NCI-H446 (cell line): Measurements from ENCODE around the gene ASTN2.

Source experiments
- DNase-seq, 2 experiments: peaks; one replicate each; lab custom pipeline; 2025; lab: John Stamatoyannopoulos, UW

ASTN2 gene

GRCh38 chr9:116520218-116520617 lies 894.6 kb downstream of the ASTN2 start:
- DNase-seq = no peak

- DNase-seq = no peak
These were observed 898.4 kb downstream of the ASTN2 start for GRCh38 chr9:116516456-116516855.

GRCh38 chr9:116515541-116515940 lies 899.3 kb downstream of the ASTN2 start:
- no peak for DNase-seq

- DNase-seq = no peak
These were observed 908.2 kb downstream of the ASTN2 start for GRCh38 chr9:116506685-116507084.

GRCh38 chr9:116504893-116505480 lies 909.9 kb downstream of the ASTN2 start:
- no peak for DNase-seq

- DNase-seq = no peak
These were observed 910.8 kb downstream of the ASTN2 start for GRCh38 chr9:116504081-116504480.

- no peak for DNase-seq
These were observed 912.1 kb downstream of the ASTN2 start for GRCh38 chr9:116502746-116503145.

GRCh38 chr9:116501871-116502270 lies 913.0 kb downstream of the ASTN2 start:
- DNase-seq = no peak

GRCh38 chr9:116499986-116500871 lies 914.6 kb downstream of the ASTN2 start:
- no peak for DNase-seq

- DNase-seq = no peak
These were observed 915.4 kb downstream of the ASTN2 start for GRCh38 chr9:116499434-116499833.

- DNase-seq = no peak
These were observed 917.6 kb downstream of the ASTN2 start for GRCh38 chr9:116497095-116497890.

GRCh38 chr9:116496167-116496566 lies 918.7 kb downstream of the ASTN2 start:
- no peak for DNase-seq

GRCh38 chr9:116495725-116496124 lies 919.1 kb downstream of the ASTN2 start:
- no peak for DNase-seq

- no peak for DNase-seq
These were observed 919.8 kb downstream of the ASTN2 start for GRCh38 chr9:116494815-116495634.

- no peak for DNase-seq
These were observed 921.5 kb downstream of the ASTN2 start for GRCh38 chr9:116493183-116493860.

GRCh38 chr9:116491659-116492058 lies 923.2 kb downstream of the ASTN2 start:
- DNase-seq = no peak

- no peak for DNase-seq
These were observed 923.6 kb downstream of the ASTN2 start for GRCh38 chr9:116491219-116491618.

- no peak for DNase-seq
These were observed 924.5 kb downstream of the ASTN2 start for GRCh38 chr9:116490321-116490720.

GRCh38 chr9:116488373-116488772 lies 926.5 kb downstream of the ASTN2 start:
- DNase-seq = no peak

- DNase-seq = no peak
These were observed 930.3 kb downstream of the ASTN2 start for GRCh38 chr9:116484492-116485061.
